GM12878 (cell line): ENCODE data around the gene SPOCK1. TPM values are rescaled to one million over a fixed set of nuclear protein-coding genes. Genes with fewer than 3 reads are reported as not detected.

ENCODE experiments used
- ATAC-seq: fragments of 200-7000 bp; cut with Tn5 transposase; 3 replicates; pipeline ENCODE4 v1.9.1; 2020; ENCODE audit warnings: mild to moderate bottlenecking, moderate library complexity
- BruUV-seq: library from RNA; stranded (reverse); fragments of 400-500 nt; replicated peaks from 2 replicates; lab custom pipeline; 2021; lab: Mats Ljungman, UMichigan
- CTCF ChIA-PET: fragments of 300-600 bp; sonication (Branson Sonifier 250); formaldehyde crosslinking; extraction: SDS; loops from one replicate; lab custom pipeline; 2021; ENCODE audit warnings: inconsistent platforms; lab: Yijun Ruan, JAX
- POLR2A ChIA-PET: fragments of 350-600 bp; formaldehyde crosslinking; extraction: SDS; loops from one replicate; lab custom pipeline; 2021; ENCODE audit warnings: inconsistent platforms; lab: Charles Lee
- RAD21 ChIA-PET: fragments of 300-600 bp; sonication (Branson Sonifier 250); formaldehyde crosslinking; loops from one replicate; lab custom pipeline; 2023; ENCODE audit warnings: antibody characterized with exemption; ENCODE audit not compliant: unreplicated experiment; lab: Charles Lee
- SMC1A ChIA-PET: fragments of 300-600 bp; sonication (Branson Sonifier 250); formaldehyde crosslinking; loops from one replicate; lab custom pipeline; 2023; ENCODE audit not compliant: unreplicated experiment, uncharacterized antibody; lab: Charles Lee
- DNase-seq: peaks from one replicate; pipeline ENCODE4 v3.0.0-alpha.2; 2011; ENCODE audit warnings: low read depth, low spot score
- FAIRE-seq: peaks from 3 replicates; lab custom pipeline; 2011; peaks lifted over from hg19 to GRCh38; lab: Jason Lieb, UNC
- H2AFZ ChIP-seq: 2 replicates; pipeline ENCODE4 v1.6.0; 2011; ENCODE audit warnings: low read depth, low read length, control low read depth; ENCODE audit not compliant: control insufficient read depth
- H3K27ac ChIP-seq: 2 replicates; pipeline ENCODE4 v1.5.1; 2011; ENCODE audit warnings: control low read depth; ENCODE audit not compliant: control insufficient read depth, insufficient read depth
- H3K27me3 ChIP-seq, 2 experiments: replicated peaks in 1 of 2; 2 replicates each; pipeline versions ENCODE4 v1.6.0 to v1.6.1; 2011; ENCODE audit warnings: low read length in 1 of 2; ENCODE audit not compliant: control insufficient read depth in 2 of 2, insufficient read depth in 2 of 2
- H3K36me3 ChIP-seq, 2 experiments: 2 replicates each; pipeline ENCODE4 v1.5.1; 2011; ENCODE audit warnings: low read length in 1 of 2; ENCODE audit not compliant: control insufficient read depth in 2 of 2, insufficient read depth in 2 of 2
- H3K4me1 ChIP-seq: 2 replicates; pipeline ENCODE4 v1.6.1; 2011; ENCODE audit warnings: mild to moderate bottlenecking, low read length, moderate library complexity, mixed read lengths; ENCODE audit not compliant: control insufficient read depth, insufficient read depth
- H3K4me2 ChIP-seq: 2 replicates; pipeline ENCODE4 v1.6.0; 2011; ENCODE audit warnings: control low read depth; ENCODE audit not compliant: control insufficient read depth, insufficient read depth
- H3K4me3 ChIP-seq: fragments of 200-600 bp; sonication (generic); 2 replicates; pipeline ENCODE4 v1.5.1; 2016
- H3K79me2 ChIP-seq: 2 replicates; pipeline ENCODE4 v1.6.0; 2011; ENCODE audit warnings: low read length; ENCODE audit not compliant: control insufficient read depth, insufficient read depth
- H3K9ac ChIP-seq: 2 replicates; pipeline ENCODE4 v1.8.0; 2011; ENCODE audit warnings: low read length, control low read depth, mixed read lengths; ENCODE audit not compliant: control insufficient read depth, insufficient read depth
- H3K9me3 ChIP-seq: replicated peaks from 3 replicates; pipeline ENCODE4 v1.5.1; 2011; ENCODE audit warnings: mild to moderate bottlenecking, low read length; ENCODE audit not compliant: control insufficient read depth, insufficient read depth
- H4K20me1 ChIP-seq: 2 replicates; pipeline ENCODE4 v1.6.0; 2011; ENCODE audit not compliant: control insufficient read depth, insufficient read depth
- ETV6 ChIP-seq, 2 experiments: fragments of 450-650 bp in 1 of 2; IDR thresholded peaks in 1 of 2; conservative IDR thresholded peaks in 1 of 2; 2 replicates each; pipeline ENCODE4 v1.6.1; 2014; ENCODE audit warnings: antibody characterized with exemption in 1 of 2, borderline replicate concordance in 1 of 2, low read depth in 1 of 2, mild to moderate bottlenecking in 1 of 2, moderate library complexity in 1 of 2
- NRF1 ChIP-seq: conservative IDR thresholded peaks from 2 replicates; pipeline ENCODE4 v1.6.1; 2011; ENCODE audit warnings: mild to moderate bottlenecking, low read depth, low read length, improper control_type of control experiment
- RAD51 ChIP-seq: fragments of 450-650 bp; IDR thresholded peaks from 2 replicates; pipeline ENCODE4 v1.6.1; 2016; ENCODE audit warnings: moderate library complexity, mild to moderate bottlenecking, inconsistent platforms
- SIN3A ChIP-seq: IDR thresholded peaks from 2 replicates; pipeline ENCODE4 v1.6.1; 2012; ENCODE audit warnings: low read depth, low read length, improper control_type of control experiment
- SMAD5 ChIP-seq: IDR thresholded peaks from 2 replicates; pipeline ENCODE4 v1.6.1; 2016; ENCODE audit warnings: antibody characterized with exemption, low read depth
- STAT3 ChIP-seq: IDR thresholded peaks from 2 replicates; pipeline ENCODE4 v1.6.1; 2011; ENCODE audit warnings: low read depth, low read length, improper control_type of control experiment
- SUZ12 ChIP-seq: fragments of 200-600 bp; sonication (generic); IDR thresholded peaks from one replicate; pipeline ENCODE4 v1.6.1; 2018; ENCODE audit warnings: antibody characterized with exemption, mild to moderate bottlenecking; ENCODE audit not compliant: unreplicated experiment
- YBX1 ChIP-seq: fragments of 450-650 bp; IDR thresholded peaks from 2 replicates; pipeline ENCODE4 v1.6.1; 2016; ENCODE audit warnings: antibody characterized with exemption
- ZBED1 ChIP-seq: IDR thresholded peaks from 2 replicates; pipeline ENCODE4 v1.6.1; 2016; ENCODE audit warnings: borderline replicate concordance
- WGBS: methylation state at CpG from one replicate; pipeline ENCODE4 v1.1.6; 2016; ENCODE audit warnings: low lambda C conversion rate; ENCODE audit not compliant: insufficient replicate concordance, insufficient coverage; ENCODE audit errors: missing lambda C conversion rate; 5-methylcytosine and 5-hydroxymethylcytosine counted together
- in situ Hi-C: fragments of 300-500 bp; cut with MboI; formaldehyde crosslinking; loops from 9 replicates; pipeline ENCODE4 v1.14.3; 2018; ENCODE audit warnings: mixed read lengths
- intact Hi-C: fragments of 100-400 bp; cut with micrococcal nuclease; formaldehyde crosslinking; loops from one replicate; pipeline ENCODE4 v1.14.2; 2022; ENCODE audit not compliant: unreplicated experiment
- polyA plus RNA-seq, 11 experiments: library from polyadenylated mRNA; depleted of rRNA in 4 of 11; unstranded in 6 of 11; stranded (reverse) in 5 of 11; fragments of >200 nt; fragmentation: Nextera tagmentation in 4 of 11; fragmentation: Illumina TruSeq in 1 of 11; extraction: Ambion mirVana in 4 of 11; extraction: Trizol in 1 of 11; gene quantifications; 1 replicate in 1 of 11; 2 replicates in 10 of 11; pipeline versions ENCODE4 v1.2.1 to v1.2.3, GENCODE V29; 2011 to 2016; ENCODE audit warnings: inconsistent platforms in 2 of 11, missing spikeins in 2 of 11, low read depth in 1 of 11
- total RNA-seq, 4 experiments: library from RNA; depleted of rRNA in 3 of 4; stranded (reverse); fragments of >200 nt in 3 of 4; fragmentation: Illumina TruSeq in 1 of 4; extraction: Trizol in 1 of 4; gene quantifications; 2 replicates each; pipeline versions ENCODE4 v1.2.1 to v1.2.3, GENCODE V29; 2013 to 2021
- TF ChIP-seq, protein P1 (sequence below): fragments of 450-650 bp; IDR thresholded peaks from 2 replicates; pipeline ENCODE4 v1.6.1; 2014; ENCODE audit warnings: mild to moderate bottlenecking
- TF ChIP-seq, protein P2 (sequence below): IDR thresholded peaks from 2 replicates; pipeline ENCODE4 v1.6.1; 2012; ENCODE audit warnings: low read depth, low read length, improper control_type of control experiment

The SPOCK1 gene
- total and polyA plus RNA-seq, 10 of the 15 experiments (the other 5 are each of a cell fraction or from before 2014, with no cell fraction given) = 0.06 to 0.68 (median 0.25) TPM; not detected in 3

DNA sequence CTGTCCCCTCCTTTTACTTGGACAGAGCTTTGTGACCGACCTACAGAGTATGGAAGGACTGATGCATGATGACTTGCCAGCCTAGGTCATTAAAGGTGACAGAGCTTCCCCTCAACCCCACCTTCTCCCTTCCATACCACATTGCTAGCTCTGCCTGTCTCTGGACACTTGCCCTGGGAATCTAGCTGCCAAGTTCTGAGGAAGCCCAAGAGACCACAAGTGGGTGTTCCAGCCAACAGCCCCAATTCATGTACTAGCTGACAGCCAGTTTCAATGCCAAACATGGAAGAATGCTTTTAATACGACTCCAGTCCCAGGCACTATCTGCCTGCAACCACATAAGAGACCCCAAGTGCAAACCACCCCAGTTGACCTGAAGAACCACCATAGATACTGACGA, 477.1 kb downstream of the SPOCK1 start:
- 25% methylated on average over 3 of the region's 3 CpGs for WGBS

DNA sequence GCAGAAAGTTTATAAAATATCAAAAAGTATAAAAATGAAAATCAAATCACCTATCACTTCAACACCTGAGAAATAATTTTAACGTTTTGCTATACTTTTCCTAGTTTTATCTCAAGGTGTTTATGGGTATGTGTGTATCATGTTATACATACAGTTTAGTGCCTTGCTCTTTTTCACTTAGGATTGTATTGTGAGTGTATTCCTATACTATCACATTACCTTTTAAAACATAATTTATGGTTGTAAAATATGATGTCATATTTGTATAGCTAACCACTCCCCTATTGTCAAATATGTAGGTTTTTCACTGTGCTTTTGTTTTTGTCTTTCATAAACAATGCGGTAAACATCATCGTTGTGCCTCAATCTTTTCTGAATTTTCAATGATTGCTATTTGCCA, 479.9 kb downstream of the SPOCK1 start:
- SMC1A ChIA-PET = no interaction called here
- H3K36me3 ChIP-seq = no peaks in the 10 kb centered on the region
- no peaks in the 10 kb centered on the region for H4K20me1 ChIP-seq
- H3K79me2 ChIP-seq = no peaks in the 10 kb centered on the region
- RAD21 ChIA-PET = no interaction called here
- no peaks in the 10 kb centered on the region for H3K9me3 ChIP-seq
- H3K4me2 ChIP-seq = no peak overlapping the region
- no peak overlapping the region for H3K27ac ChIP-seq
- WGBS = 24% methylated on average over 3 of the region's 3 CpGs
- no peak overlapping the region for H3K9ac ChIP-seq
- DNase-seq (no peak), ATAC-seq (no peak), FAIRE-seq (no peak)
- in situ Hi-C loops (no loop called here), intact Hi-C loops (no loop called here)
- no peak overlapping the region for H3K4me3 ChIP-seq
- POLR2A ChIA-PET = no interaction called here
- H3K27me3 ChIP-seq = no peaks in the 10 kb centered on the region
- BruUV-seq = no TSS peak
- H3K4me1 ChIP-seq = no peaks in the 10 kb centered on the region
- CTCF ChIA-PET = no interaction called here
- H2AFZ ChIP-seq = no peak overlapping the region
- TF ChIP-seq RAD51 (no peak), SMAD5 (no peak), SIN3A (no peak), ZBED1 (no peak), SUZ12 (no peak), YBX1 (no peak), ETV6 (conservative IDR thresholded peaks at IDR 0.05 in 1 of 2, IDR thresholded peaks at IDR 0.05 in 1 of 2; ENCODE audit: borderline replicate concordance in 1 of 2, low read depth in 1 of 2) (no peak), STAT3 (no peak)
- TF ChIP-seq, protein P1, sequence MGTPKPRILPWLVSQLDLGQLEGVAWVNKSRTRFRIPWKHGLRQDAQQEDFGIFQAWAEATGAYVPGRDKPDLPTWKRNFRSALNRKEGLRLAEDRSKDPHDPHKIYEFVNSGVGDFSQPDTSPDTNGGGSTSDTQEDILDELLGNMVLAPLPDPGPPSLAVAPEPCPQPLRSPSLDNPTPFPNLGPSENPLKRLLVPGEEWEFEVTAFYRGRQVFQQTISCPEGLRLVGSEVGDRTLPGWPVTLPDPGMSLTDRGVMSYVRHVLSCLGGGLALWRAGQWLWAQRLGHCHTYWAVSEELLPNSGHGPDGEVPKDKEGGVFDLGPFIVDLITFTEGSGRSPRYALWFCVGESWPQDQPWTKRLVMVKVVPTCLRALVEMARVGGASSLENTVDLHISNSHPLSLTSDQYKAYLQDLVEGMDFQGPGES = no peak

More for the DNA sequence above, 477.1 kb downstream of the SPOCK1 start:
- FAIRE-seq (no peak), DNase-seq (no peak), ATAC-seq (no peak)
- BruUV-seq = no TSS peak
- no peaks in the 10 kb centered on the region for H4K20me1 ChIP-seq
- H3K27ac ChIP-seq = no peak overlapping the region
- no peak overlapping the region for H2AFZ ChIP-seq
- no peaks in the 10 kb centered on the region for H3K9me3 ChIP-seq
- H3K4me2 ChIP-seq = no peak overlapping the region
- TF ChIP-seq NRF1 = no peak
- TF ChIP-seq, protein P1 = no peak
- TF ChIP-seq, protein P2, sequence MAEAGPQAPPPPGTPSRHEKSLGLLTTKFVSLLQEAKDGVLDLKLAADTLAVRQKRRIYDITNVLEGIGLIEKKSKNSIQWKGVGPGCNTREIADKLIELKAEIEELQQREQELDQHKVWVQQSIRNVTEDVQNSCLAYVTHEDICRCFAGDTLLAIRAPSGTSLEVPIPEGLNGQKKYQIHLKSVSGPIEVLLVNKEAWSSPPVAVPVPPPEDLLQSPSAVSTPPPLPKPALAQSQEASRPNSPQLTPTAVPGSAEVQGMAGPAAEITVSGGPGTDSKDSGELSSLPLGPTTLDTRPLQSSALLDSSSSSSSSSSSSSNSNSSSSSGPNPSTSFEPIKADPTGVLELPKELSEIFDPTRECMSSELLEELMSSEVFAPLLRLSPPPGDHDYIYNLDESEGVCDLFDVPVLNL = no peak
- H3K4me3 ChIP-seq = no peak overlapping the region
- ChIA-PET CTCF (no interaction called here), RAD21 (no interaction called here), POLR2A (no interaction called here), SMC1A (interaction anchor here (1.0 kb wide), 1 partner anchor 153 kb away, joined by 3 read pairs; no protein-coding TSS in a partner anchor)
- no peaks in the 10 kb centered on the region for H3K27me3 ChIP-seq
- no peaks in the 10 kb centered on the region for H3K4me1 ChIP-seq
- H3K9ac ChIP-seq = no peak overlapping the region
- no peaks in the 10 kb centered on the region for H3K79me2 ChIP-seq
- H3K36me3 ChIP-seq = no peaks in the 10 kb centered on the region
- in situ Hi-C loops (no loop called here), intact Hi-C loops (no loop called here)
